ENCODE data around the gene RSAD2. TPM values are rescaled to one million over a fixed set of nuclear protein-coding genes. Genes with fewer than 3 reads are reported as not detected.

Gene RSAD2
- total RNA-seq, 4 donors from 2014 or later: 1.8 to 7.0 (median 5.7) TPM

DNA sequence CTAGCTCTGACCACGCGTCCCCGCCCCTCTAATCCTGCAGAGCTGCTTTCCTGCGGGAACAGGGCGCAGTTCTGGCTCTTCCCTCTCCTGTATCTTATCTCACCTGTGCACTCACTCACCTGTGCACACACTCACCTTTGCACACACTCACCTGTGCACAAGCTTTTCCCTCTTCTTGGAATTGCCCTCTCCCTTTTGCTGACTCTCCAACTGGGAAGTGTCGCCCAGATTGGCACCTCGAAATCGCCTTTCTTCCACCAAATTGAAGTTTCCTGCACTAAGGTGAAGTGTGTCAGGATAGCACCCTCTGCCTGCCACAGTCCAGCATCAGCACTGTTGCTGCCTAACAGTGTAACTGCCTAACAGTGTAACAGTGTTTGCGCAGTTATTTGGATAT lies 11.3 kb upstream of the RSAD2 start:
- Histone ChIP-seq H3K27me3 (no peaks in the 10 kb centered on the region), H3K4me3 (peak overlapping the region; percentile 70 to 86), H3K9me3 (no peaks in the 10 kb centered on the region), H3K36me3 (peaks cover 0 to 13% of the 10 kb centered on the region in 2 donors), H3K27ac (peak overlapping the region in 3 of 4 donors; percentile 83 to 89 (median 87)), H3K4me1 (peaks cover 0 to 32% (median 12%) of the 10 kb centered on the region in 3 donors)
- TF ChIP-seq, protein P1, sequence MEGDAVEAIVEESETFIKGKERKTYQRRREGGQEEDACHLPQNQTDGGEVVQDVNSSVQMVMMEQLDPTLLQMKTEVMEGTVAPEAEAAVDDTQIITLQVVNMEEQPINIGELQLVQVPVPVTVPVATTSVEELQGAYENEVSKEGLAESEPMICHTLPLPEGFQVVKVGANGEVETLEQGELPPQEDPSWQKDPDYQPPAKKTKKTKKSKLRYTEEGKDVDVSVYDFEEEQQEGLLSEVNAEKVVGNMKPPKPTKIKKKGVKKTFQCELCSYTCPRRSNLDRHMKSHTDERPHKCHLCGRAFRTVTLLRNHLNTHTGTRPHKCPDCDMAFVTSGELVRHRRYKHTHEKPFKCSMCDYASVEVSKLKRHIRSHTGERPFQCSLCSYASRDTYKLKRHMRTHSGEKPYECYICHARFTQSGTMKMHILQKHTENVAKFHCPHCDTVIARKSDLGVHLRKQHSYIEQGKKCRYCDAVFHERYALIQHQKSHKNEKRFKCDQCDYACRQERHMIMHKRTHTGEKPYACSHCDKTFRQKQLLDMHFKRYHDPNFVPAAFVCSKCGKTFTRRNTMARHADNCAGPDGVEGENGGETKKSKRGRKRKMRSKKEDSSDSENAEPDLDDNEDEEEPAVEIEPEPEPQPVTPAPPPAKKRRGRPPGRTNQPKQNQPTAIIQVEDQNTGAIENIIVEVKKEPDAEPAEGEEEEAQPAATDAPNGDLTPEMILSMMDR (IDR thresholded peaks at IDR 0.05): peak in 2 of 4 experiments; percentile 17 to 49
- no peak for TF ChIP-seq POLR2A (IDR thresholded peaks at IDR 0.05)
- no peak for ATAC-seq
- 8 to 33% methylated on average over 1 to 9 of the region's 9 CpGs for WGBS, 2 donors (ENCODE audit: low coverage in 1 of 2)

DNA sequence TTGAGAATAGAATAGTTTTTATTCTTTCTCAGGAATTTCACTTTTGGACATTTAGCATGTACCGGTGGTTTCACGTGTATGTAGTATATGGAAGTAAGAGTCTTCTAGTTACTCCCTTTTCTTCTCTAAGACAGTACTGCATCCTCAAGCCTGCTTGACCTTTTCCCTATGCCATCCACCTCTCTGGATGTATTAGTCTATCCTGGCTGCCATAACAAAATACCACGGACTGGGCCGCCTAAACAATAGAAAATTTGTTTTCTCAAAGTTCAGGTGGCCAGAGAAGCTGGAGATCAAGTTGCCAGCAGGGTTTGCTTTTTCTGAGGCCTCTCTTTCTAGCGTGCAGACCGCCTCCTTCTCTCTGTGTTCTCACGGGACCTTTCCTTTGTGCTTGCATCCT lies 10.6 kb upstream of the RSAD2 start:
- no peak overlapping the region for H3K27ac ChIP-seq

DNA sequence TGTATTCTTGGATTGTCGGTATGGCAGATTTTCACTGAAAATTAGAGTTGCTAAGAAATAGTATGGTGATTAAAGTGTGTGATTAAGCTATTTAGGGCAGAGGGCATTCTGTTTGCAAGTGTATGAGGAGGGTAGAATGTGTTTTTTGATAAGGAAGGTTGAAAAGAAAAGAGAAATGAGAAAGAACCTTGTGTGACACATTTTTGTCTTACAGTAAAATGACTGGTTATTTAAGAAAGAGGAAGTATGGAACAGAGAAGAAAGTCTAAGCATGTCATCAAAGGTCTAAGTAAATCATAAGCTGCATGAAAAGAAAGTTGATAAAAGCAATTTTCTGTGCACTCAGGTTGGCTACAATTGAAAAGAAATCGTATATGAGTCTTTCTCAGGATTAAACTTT lies 5.2 kb upstream of the RSAD2 start:
- TF ChIP-seq EP300 (IDR thresholded peaks at IDR 0.05) (no peak), POLR2AphosphoS5 (IDR thresholded peaks at IDR 0.05) (no peak), POLR2A (IDR thresholded peaks at IDR 0.05) (no peak)
- TF ChIP-seq, protein P1 (IDR thresholded peaks at IDR 0.05): no peak
- H3K9me3 ChIP-seq: no peaks in the 10 kb centered on the region
- H3K4me3 ChIP-seq: no peak overlapping the region
- H3K4me1 ChIP-seq: peaks cover 0 to 7% (median 0%) of the 10 kb centered on the region in 3 donors
- ATAC-seq: no peak
- H3K27ac ChIP-seq: no peak overlapping the region
- 75 to 97% methylated on average over 2 of the region's 2 CpGs for WGBS, 2 donors (ENCODE audit: low coverage in 1 of 2)
- no peaks in the 10 kb centered on the region for H3K27me3 ChIP-seq
- no peaks in the 10 kb centered on the region for H3K36me3 ChIP-seq

More for the DNA sequence above, 10.6 kb upstream of the RSAD2 start:
- ATAC-seq: no peak
- Histone ChIP-seq H3K27me3 (no peaks in the 10 kb centered on the region), H3K36me3 (peaks cover 0 to 6% of the 10 kb centered on the region in 2 donors), H3K4me3 (no peak overlapping the region), H3K4me1 (peaks cover 0 to 32% (median 12%) of the 10 kb centered on the region in 3 donors), H3K9me3 (no peaks in the 10 kb centered on the region)
- TF ChIP-seq, protein P1 (IDR thresholded peaks at IDR 0.05): no peak
- TF ChIP-seq EP300 (IDR thresholded peaks at IDR 0.05): no peak
- TF ChIP-seq POLR2AphosphoS5 (IDR thresholded peaks at IDR 0.05): no peak
- TF ChIP-seq POLR2A (IDR thresholded peaks at IDR 0.05): no peak
- 72 to 87% methylated on average over 4 to 7 of the region's 7 CpGs for WGBS, 2 donors (ENCODE audit: low coverage in 1 of 2)

DNA sequence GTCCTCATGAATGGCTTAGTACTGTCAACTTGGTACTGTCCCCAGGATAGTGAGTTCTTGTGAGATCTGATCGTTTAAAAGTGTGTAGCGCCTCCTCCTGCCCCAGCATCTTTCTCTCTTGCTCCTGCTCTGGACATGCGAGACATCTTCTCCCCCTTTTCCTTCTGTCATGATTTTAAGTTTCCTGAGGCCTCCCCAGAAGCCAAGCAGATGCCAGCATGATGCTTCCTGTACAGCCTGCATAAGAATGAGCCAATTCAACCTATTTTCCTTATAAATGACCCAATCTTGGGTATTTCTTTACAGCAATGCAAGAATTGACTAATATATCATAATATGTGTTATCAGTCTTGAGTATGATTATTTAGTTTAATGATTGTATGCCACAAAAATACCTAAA lies 3.5 kb upstream of the RSAD2 start:
- TF ChIP-seq, protein P1 (IDR thresholded peaks at IDR 0.05): no peak
- no peak for TF ChIP-seq EP300 (IDR thresholded peaks at IDR 0.05)
- Histone ChIP-seq H3K27me3 (no peaks in the 10 kb centered on the region), H3K36me3 (no peaks in the 10 kb centered on the region), H3K9me3 (no peaks in the 10 kb centered on the region), H3K4me1 (peaks cover 0 to 21% (median 2%) of the 10 kb centered on the region in 3 donors), H3K27ac (no peak overlapping the region), H3K4me3 (no peak overlapping the region)
- 90 to 100% methylated on average over 1 to 3 of the region's 3 CpGs for WGBS, 2 donors (ENCODE audit: low coverage in 1 of 2)
- ATAC-seq: no peak

DNA sequence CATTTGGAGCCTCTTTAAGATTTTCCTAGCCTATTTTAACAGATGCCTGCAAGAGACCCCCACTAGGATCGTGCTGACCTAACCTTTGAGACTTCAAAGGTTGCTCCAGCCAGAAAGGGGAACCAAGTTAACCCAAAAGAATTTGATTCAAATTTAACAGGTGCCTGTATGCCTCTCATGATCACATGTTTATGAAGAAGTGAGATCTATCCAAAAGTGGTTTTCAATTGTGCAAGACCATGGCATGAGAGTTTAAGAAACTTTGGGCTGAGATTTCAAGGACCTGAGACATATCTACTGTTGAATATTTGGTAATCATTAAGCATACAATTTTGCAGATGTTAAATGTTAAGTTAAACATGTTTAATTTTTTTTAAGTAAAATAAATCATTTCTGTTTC lies 1.3 kb upstream of the RSAD2 start:
- no peak for ATAC-seq
- H3K9me3 ChIP-seq: no peaks in the 10 kb centered on the region
- TF ChIP-seq, protein P1 (IDR thresholded peaks at IDR 0.05): no peak
- no peak for TF ChIP-seq POLR2A (IDR thresholded peaks at IDR 0.05)
- H3K36me3 ChIP-seq: no peaks in the 10 kb centered on the region
- H3K27me3 ChIP-seq: no peaks in the 10 kb centered on the region
- peaks cover 0 to 27% (median 2%) of the 10 kb centered on the region in 3 donors for H3K4me1 ChIP-seq
- H3K27ac ChIP-seq: no peak overlapping the region
- H3K4me3 ChIP-seq: no peak overlapping the region
- WGBS, 2 donors (ENCODE audit: low coverage in 1 of 2): 91% methylated on average over 1 of the region's 1 CpG; no CpG with 5 or more reads in 1 of the 2 donors
